Stimulated activated CD8-positive, alpha-beta memory T cell treated with anti-CD3 and anti-CD28 coated beads, Interleukin-15, amount 100 ng/mL, for 48 hours (primary cell): ENCODE measurements around the gene TXNDC5.

Experiments
- DNase-seq, 2 donors: peaks; one replicate each; pipeline ENCODE4 v3.0.0-alpha.2; 2020; ENCODE audit warnings: low read depth in 2 of 2

TXNDC5 gene

DNA sequence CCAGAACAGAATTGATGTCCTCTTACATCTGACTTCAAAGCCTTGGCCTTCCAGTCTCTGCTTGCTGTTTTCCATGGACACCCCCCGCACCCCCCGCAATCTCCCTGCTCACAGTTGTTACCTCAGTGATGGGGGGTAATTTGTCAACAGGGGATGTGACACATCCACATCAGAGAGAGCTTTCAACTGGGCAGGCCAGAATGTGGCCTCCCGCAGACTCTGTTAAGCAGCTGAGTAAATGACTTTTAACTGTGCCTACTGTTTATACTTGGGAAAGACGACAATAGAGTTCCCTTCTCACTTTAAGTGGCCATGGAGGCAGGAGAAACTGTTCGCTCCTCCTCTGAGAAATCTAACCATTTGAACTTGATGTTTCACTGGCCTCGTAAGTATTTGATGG, 51.0 kb downstream of the TXNDC5 start:
- no peak for DNase-seq

DNA sequence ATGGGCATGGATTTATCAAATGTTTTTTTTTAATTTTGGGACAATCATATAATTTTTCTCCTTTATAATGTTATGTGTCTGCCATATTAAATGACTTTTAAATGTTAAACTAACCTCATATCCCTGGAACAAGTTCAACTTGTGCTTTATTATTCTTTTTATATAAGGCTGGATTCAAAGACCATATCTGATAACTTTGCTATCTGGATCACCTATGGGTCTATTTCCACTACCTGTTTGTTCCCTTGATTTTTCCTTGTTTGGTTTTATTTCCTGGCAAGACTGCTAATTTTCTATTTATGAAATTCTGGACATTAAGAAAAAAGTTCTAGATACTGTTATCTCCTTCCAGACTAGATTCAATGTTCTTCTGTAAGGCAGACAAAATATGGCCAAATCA, 58.8 kb downstream of the TXNDC5 start:
- DNase-seq: no peak

DNA sequence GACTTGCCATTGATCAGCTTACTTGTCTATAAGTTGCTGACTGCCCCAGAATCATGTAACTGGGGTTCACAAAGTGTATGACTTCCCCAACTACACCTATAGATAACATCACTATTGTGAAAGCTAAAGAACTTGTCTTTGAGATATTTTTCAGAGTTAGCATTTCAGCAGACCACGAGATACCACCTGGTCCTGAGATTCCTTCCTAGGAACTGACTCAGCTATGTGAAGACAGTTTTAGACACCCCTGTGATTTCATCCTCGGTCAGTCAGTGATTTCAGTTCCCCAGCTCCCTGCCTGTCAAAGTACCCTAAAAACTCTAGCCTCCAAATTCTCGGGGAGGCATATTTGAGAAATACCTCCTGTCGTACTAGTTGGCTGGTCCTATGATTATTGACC, 62.4 kb downstream of the TXNDC5 start:
- DNase-seq: no peak

DNA sequence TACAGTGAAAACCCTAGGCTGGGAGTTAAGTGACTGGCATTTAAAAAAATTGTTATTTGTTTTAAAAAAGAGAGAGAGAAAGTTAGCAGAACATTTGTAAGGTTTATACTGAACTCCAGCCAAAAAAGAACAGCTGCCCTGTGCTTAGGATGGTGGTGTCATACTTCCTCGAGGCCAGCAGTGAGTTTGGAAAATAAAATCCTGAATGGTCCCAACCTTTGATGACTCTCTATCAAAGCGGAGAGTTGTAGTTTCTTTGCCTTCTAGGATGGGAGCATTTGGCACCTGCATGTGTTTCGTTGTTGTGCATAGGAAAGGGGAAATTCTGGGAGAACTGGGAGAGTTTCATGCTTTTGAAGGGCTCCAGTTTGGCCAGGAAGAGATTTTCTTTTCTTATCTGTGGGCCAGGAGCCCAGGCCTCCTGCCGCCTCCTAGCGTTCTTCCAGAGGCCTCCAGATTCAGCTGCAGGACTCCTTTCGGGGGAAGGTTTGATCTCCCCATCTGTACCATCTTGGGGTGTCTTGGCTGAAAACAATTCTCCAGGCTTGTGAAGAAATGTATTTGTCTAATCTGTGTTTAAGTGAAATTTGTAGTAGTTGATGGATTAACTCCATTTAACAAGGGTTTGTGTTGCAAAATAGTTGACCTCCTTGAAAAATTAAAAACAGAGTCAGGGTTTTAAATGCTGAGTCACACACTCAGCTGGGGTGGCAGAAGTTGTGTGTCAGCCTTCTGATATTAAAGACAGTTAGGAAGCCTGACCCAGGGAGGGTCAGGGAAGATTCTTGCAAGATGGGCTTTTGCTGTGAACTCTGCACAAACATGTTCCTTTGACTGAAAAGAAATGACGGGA, 63.4 kb downstream of the TXNDC5 start:
- DNase-seq: no peak

GRCh38 chr6:7841781-7842468, 68.7 kb downstream of the TXNDC5 start:
- no peak for DNase-seq

DNA sequence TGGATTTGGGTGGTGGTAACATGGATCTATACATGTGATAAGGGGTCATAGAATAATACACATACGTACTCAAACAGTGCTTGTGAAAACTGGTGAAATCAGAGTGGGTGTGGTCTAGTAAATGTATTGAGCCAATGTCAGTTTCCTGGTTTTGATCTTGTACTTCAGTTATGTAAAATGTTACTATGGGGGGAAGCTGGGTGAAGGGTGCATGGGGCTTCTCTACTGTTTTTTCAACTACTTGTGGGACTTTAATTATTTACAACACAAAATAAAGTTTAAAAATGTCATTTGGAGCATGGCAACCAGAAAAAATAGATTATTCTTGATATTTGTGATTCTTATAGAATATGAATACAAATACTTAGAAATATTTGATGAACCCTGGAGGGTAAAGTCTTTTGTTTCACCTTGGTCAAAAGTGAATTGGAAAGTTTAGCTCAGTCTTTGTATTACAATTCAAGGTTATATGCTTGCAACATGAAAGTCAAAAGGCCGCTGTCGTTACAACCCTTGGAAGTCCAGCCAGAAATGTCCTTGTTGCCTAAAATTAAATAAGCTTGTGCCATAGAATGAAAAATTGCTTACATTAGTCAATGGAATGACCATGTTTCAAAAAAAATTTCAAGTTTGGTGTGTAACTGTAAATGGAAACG, 74.1 kb downstream of the TXNDC5 start:
- no peak for DNase-seq

- DNase-seq: no peak
Observed at GRCh38 chr6:7833751-7834070, 76.9 kb downstream of the TXNDC5 start.

DNA sequence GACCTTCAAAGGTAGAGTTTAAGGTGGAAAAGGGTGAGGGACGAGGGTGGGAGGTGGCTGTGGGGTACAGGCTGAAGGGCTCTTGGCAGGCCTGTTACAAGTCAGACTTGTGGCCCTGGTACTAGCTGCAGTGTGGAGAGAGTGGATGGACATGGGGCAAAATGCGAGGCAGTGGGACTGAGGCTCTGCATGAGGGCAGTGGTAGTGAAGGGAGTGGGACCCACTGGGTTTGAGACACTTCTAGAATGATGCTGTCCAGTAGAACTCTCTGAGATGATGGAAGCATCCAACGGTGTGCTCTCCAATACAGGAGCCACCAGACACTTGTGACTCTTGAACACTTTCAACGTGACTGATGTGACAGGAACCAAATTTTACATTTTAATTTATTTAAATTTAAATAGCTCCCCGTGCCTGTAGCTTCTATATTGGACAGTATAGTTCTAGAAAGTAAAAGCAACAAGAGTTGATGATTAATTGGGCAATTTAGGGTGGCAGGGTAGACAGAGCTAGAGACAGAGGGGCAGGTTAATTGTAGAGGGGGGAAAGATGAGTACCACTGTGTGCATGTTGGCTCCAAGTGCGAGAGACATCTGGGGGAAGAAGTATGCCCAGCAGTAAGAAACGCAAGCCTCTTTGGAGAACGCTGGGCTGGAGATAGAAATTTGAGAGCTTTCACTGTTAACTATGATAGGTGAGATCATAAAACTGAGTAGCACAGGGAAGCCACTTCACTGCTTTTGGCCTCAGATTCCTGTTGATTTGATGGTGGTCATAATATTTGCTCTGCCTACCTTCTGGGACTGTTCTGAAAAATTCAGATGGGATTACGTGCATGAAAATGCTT, 77.5 kb downstream of the TXNDC5 start:
- DNase-seq: no peak
